Activated CD8-positive, alpha-beta T cell treated with anti-CD3 and anti-CD28 coated beads for 36 hours (primary cell): Measurements from ENCODE around the gene AAMDC. TPM values are rescaled to one million over a fixed set of nuclear protein-coding genes. Genes with fewer than 3 reads are reported as not detected.

Experiments used
- ATAC-seq: fragments of 200-7000 bp; cut with Tn5 transposase; one replicate; pipeline ENCODE4 v1.10.0; 2021; ENCODE audit warnings: mild to moderate bottlenecking, moderate library complexity
- CTCF ChIA-PET: fragments of 350-600 bp; sonication (Branson Sonifier 250); formaldehyde crosslinking; loops from one replicate; lab custom pipeline; 2021; ENCODE audit warnings: antibody characterized with exemption; lab: Charles Lee
- POLR2A ChIA-PET: fragments of 350-600 bp; sonication (Branson Sonifier 250); formaldehyde crosslinking; loops from one replicate; lab custom pipeline; 2021; ENCODE audit warnings: antibody characterized with exemption; lab: Charles Lee
- DNase-seq: peaks from one replicate; pipeline ENCODE4 v3.0.0-alpha.2; 2020
- H3K27ac Mint-ChIP-seq: one replicate; pipeline ENCODE4 v1.8.0; 2021; ENCODE audit warnings: mild to moderate bottlenecking, mixed read lengths
- H3K27me3 Mint-ChIP-seq: one replicate; pipeline ENCODE4 v1.8.0; 2021; ENCODE audit warnings: mixed read lengths
- H3K36me3 Mint-ChIP-seq: one replicate; pipeline ENCODE4 v1.8.0; 2021; ENCODE audit warnings: low read depth, mixed read lengths
- H3K4me1 Mint-ChIP-seq: one replicate; pipeline ENCODE4 v1.8.0; 2021; ENCODE audit warnings: low read depth, mixed read lengths
- H3K4me3 Mint-ChIP-seq: one replicate; pipeline ENCODE4 v1.8.0; 2021; ENCODE audit warnings: mild to moderate bottlenecking, moderate library complexity, mixed read lengths
- H3K9me3 Mint-ChIP-seq: one replicate; pipeline ENCODE4 v1.8.0; 2021; ENCODE audit warnings: mixed read lengths
- intact Hi-C: fragments of 100-400 bp; cut with micrococcal nuclease; formaldehyde crosslinking; loops from one replicate; pipeline ENCODE4 v1.10.0; 2022
- total RNA-seq, 2 experiments: library from RNA; stranded (reverse); gene quantifications; one replicate each; pipeline ENCODE4 v1.2.3, GENCODE V29; 2021
- TF ChIP-seq, protein P1 (sequence below): fragments of 200-600 bp; IDR thresholded peaks from one replicate; pipeline ENCODE4 v1.8.0; 2022; ENCODE audit warnings: antibody characterized with exemption, mild to moderate bottlenecking

AAMDC gene
- total RNA-seq, 2 experiments from 2014 or later: 3.7 to 4.9 TPM

DNA sequence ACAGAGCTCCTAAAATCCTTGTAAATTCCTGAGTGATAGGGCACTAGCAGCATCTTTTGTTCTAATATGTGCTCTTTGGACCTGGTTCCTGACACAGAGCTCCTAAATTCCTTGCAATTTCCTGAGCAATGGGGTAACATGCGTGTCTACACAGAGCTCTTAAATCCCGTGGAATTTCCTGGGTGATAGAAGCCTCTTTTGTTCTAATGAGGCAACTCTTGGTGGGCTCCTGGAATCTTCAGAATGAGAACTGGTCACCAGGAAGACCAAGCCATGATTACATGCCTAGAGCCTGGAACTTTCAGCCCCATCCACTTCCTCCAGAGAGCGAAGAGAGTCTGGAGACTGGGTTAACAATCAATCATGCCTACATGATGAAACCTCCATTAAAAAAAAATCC, 19.5 kb upstream of the AAMDC start:
- Mint-ChIP-seq H3K27me3 (no peaks in the 10 kb centered on the region), H3K36me3 (peaks cover 15% of the 10 kb centered on the region), H3K4me1 (peaks cover 61% of the 10 kb centered on the region), H3K4me3 (no peak overlapping the region), H3K9me3 (peaks cover 4% of the 10 kb centered on the region), H3K27ac (no peak overlapping the region)
- POLR2A ChIA-PET: interaction anchor here (1.3 kb wide), 1 partner anchor 18 kb away, joined by 5 read pairs; no protein-coding TSS in a partner anchor
- no peak for DNase-seq
- TF ChIP-seq, protein P1, sequence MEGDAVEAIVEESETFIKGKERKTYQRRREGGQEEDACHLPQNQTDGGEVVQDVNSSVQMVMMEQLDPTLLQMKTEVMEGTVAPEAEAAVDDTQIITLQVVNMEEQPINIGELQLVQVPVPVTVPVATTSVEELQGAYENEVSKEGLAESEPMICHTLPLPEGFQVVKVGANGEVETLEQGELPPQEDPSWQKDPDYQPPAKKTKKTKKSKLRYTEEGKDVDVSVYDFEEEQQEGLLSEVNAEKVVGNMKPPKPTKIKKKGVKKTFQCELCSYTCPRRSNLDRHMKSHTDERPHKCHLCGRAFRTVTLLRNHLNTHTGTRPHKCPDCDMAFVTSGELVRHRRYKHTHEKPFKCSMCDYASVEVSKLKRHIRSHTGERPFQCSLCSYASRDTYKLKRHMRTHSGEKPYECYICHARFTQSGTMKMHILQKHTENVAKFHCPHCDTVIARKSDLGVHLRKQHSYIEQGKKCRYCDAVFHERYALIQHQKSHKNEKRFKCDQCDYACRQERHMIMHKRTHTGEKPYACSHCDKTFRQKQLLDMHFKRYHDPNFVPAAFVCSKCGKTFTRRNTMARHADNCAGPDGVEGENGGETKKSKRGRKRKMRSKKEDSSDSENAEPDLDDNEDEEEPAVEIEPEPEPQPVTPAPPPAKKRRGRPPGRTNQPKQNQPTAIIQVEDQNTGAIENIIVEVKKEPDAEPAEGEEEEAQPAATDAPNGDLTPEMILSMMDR: no peak
- CTCF ChIA-PET: interaction anchor here (1.6 kb wide), 1 partner anchor 17 kb away, joined by 6 read pairs; no protein-coding TSS in a partner anchor
- ATAC-seq: no peak
- intact Hi-C loops: no loop called here

DNA sequence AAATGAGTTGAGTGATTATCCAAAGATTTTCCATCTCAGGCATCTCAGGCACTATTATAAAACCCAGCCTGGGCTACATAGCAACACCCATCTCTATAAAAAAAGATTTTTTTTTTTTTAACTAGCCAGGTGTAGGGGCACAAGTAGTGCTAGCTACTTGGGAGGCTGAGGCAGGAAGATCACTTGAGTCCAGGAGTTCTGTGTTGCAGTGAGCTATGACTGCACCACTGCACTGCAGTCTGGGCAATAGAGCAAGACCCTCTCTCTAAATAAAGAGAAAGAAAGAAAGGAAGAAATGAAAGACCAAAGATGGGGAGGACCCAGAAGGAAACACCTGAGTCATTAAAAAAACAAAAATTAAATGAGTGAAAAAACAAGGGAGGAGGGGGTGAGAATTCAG, 14.5 kb upstream of the AAMDC start:
- DNase-seq (no peak), ATAC-seq (no peak)
- Mint-ChIP-seq H3K27me3 (no peaks in the 10 kb centered on the region), H3K4me3 (no peak overlapping the region), H3K27ac (peak overlapping the region; percentile 50), H3K9me3 (no peaks in the 10 kb centered on the region), H3K4me1 (peaks cover 47% of the 10 kb centered on the region), H3K36me3 (peaks cover 19% of the 10 kb centered on the region)
- CTCF ChIA-PET: no interaction called here
- intact Hi-C loops: no loop called here
- POLR2A ChIA-PET: interaction anchor here (1.2 kb wide), 1 partner anchor 12 kb away, joined by 3 read pairs; no protein-coding TSS in a partner anchor
- TF ChIP-seq, protein P1: no peak

DNA sequence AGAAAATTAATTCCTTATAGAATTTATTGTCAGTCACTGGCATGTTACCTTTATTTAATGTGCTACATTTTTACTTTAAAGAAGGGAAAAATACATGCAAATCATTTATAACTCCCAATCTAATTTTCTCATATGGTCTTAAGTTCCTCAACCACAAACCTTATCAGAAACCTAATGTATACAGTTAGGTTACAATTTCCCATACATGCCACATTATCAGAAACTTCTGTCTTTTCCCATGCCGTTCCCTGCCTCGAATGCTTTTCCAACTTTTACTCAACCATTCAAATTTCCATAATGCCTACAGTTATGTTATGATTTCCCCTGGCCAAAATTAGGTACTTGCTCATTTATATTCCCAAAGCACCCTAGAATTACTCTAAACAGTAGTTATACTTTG, 14.0 kb upstream of the AAMDC start:
- Mint-ChIP-seq H3K27me3 (no peaks in the 10 kb centered on the region), H3K4me1 (peaks cover 48% of the 10 kb centered on the region), H3K9me3 (no peaks in the 10 kb centered on the region), H3K4me3 (no peak overlapping the region), H3K27ac (no peak overlapping the region), H3K36me3 (peaks cover 22% of the 10 kb centered on the region)
- POLR2A ChIA-PET: interaction anchor here (1.2 kb wide), 1 partner anchor 12 kb away, joined by 3 read pairs; no protein-coding TSS in a partner anchor
- TF ChIP-seq, protein P1: no peak
- intact Hi-C loops: no loop called here
- ATAC-seq: no peak
- no peak for DNase-seq
- CTCF ChIA-PET: no interaction called here

DNA sequence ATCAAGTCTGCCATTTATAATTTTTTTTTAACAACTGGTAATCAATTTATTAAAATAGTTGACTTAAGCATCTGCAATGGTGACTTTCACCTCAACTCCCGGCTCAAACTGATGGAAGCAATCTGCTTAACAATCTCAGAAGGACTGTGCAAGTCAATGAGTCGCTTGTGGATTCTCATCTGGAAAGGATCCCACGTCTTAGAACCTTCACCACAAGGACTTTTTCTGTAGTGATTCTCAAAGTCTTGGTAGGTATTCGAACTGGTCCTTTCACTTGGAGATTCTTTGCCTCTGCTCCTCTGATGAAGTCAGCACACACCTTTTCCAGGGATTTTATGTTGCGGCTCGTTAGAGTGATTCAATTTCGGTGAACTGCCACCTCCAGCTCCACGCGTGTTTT, 7.7 kb upstream of the AAMDC start:
- Mint-ChIP-seq H3K27ac (no peak overlapping the region), H3K4me3 (no peak overlapping the region), H3K27me3 (no peaks in the 10 kb centered on the region), H3K4me1 (peaks cover 53% of the 10 kb centered on the region), H3K9me3 (peaks cover 3% of the 10 kb centered on the region), H3K36me3 (peaks cover 33% of the 10 kb centered on the region)
- TF ChIP-seq, protein P1: no peak
- DNase-seq (no peak), ATAC-seq (no peak)
- intact Hi-C loops: loop anchor here (10.0 kb wide), 1 partner anchor 182 kb away; the partner anchor contains the start of gene INTS4
- POLR2A ChIA-PET: no interaction called here
- CTCF ChIA-PET: no interaction called here

DNA sequence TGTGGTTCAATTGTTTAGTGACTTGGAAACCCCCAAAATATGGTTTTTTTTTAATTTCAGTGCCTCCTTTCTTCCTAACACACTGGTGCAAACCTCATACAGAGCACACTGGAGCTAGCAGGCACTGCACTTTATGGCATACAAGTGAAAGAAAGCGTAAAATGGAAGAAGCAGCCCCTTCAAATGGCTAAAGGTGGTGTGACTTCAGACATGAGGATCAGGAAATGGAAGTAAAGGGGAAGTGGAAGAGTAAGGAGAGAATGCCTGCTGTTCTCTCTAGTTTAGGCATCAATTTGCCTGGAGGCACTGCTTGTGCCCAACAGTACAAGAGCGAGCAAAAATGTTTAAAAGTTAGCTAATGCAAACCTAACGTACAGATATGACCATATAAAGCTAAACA, 6.1 kb upstream of the AAMDC start:
- Mint-ChIP-seq H3K9me3 (peaks cover 3% of the 10 kb centered on the region), H3K4me3 (no peak overlapping the region), H3K27me3 (no peaks in the 10 kb centered on the region), H3K36me3 (peaks cover 30% of the 10 kb centered on the region), H3K4me1 (peaks cover 52% of the 10 kb centered on the region), H3K27ac (no peak overlapping the region)
- DNase-seq: no peak
- ChIA-PET CTCF (no interaction called here), POLR2A (no interaction called here)
- no peak for ATAC-seq
- TF ChIP-seq, protein P1: no peak
- intact Hi-C loops: loop anchor here (10.0 kb wide), 1 partner anchor 180 kb away; the partner anchor contains the start of gene INTS4
